HG02870 (cell line): ENCODE data around the gene ACOX2.
"Not testable (repeated sequence)": the region's sequence is repeated elsewhere in the genome, so short reads cannot be mapped to it uniquely, and the experiment has no call there.

Experiments used
- ATAC-seq: cut with Tn5 transposase; IDR thresholded peaks from one replicate; pipeline ENCODE4 v1.9.1; 2021; ENCODE audit warnings: mild to moderate bottlenecking, moderate library complexity; ENCODE audit not compliant: unreplicated experiment

ACOX2 gene

GRCh38 chr3:58535531-58536500 is 1.2 kb downstream of the ACOX2 start:
- ATAC-seq = no peak

GRCh38 chr3:58534592-58535494 is 2.1 kb downstream of the ACOX2 start:
- no peak for ATAC-seq

GRCh38 chr3:58532794-58533220 is 4.2 kb downstream of the ACOX2 start:
- peak; percentile 90 for ATAC-seq

- ATAC-seq = no peak
Observed at GRCh38 chr3:58531956-58532355, 5.0 kb downstream of the ACOX2 start.

DNA sequence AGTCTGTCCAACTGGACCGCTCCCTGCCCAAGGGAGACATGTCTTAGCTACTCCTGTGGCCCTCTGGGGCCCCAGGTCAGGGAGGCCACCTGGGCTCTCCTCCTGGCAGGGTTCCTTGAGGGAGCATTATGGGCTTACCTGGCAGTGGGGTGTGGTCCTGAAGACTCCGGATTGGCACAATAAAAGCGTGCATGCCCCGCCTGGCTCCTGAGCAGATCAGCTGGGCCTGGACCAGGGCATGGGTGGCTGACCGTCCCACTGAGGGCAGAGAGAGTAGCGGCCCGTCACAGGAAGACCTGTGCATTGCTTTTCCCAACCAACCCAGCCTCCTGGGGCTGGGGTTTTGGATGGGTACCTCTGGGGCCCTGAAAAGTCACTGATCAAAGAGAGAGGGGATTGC is 5.4 kb downstream of the ACOX2 start:
- no peak for ATAC-seq

GRCh38 chr3:58530354-58530865 is 6.6 kb downstream of the ACOX2 start:
- ATAC-seq = no peak

GRCh38 chr3:58529516-58530353 is 7.3 kb downstream of the ACOX2 start:
- ATAC-seq = no peak

DNA sequence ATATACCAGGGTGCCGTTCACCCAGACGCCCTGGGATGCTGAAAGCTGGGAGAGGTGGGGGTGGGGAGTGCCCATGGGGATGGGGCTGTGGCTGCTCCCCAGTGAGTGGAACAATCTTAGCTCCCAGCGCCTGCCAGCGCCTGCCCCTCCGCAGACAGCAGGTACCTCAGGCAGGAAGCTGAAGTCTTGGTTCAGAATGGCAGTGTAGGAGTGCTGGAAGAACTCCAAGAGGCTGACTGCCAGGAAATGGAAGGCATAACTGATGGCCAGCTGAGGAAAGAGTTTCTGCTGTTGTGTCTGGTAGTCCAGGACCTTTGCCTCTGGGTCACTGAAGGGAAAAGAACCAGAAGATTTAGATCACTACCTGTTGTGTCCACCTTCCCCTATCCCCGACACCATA is 8.4 kb downstream of the ACOX2 start:
- ATAC-seq = no peak

GRCh38 chr3:58527440-58527839 is 9.6 kb downstream of the ACOX2 start:
- ATAC-seq = not testable (repeated sequence)

DNA sequence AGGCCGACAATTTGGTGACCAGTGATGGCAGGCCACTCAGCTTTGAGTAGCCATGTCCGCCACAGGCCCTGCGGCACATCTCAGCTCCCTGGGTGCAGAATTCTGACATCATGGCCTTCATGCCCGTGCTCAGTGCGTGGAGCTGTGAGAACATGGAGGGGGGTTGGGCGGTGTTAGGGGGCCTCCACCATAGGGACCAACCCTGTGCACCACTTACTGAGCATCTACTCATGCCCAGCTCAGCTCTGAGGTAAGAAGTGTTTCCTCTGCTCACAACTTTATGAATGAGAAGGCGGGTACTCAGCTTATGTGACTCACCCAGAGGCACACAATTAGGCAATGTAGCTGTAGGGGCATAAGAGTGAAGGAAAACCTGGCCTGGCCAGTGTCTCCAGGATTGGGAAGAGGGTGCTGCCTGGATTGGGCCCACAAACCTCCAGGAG is 10.5 kb downstream of the ACOX2 start:
- ATAC-seq = no peak

- ATAC-seq = no peak
Observed at GRCh38 chr3:58524326-58524888, 12.6 kb downstream of the ACOX2 start.

DNA sequence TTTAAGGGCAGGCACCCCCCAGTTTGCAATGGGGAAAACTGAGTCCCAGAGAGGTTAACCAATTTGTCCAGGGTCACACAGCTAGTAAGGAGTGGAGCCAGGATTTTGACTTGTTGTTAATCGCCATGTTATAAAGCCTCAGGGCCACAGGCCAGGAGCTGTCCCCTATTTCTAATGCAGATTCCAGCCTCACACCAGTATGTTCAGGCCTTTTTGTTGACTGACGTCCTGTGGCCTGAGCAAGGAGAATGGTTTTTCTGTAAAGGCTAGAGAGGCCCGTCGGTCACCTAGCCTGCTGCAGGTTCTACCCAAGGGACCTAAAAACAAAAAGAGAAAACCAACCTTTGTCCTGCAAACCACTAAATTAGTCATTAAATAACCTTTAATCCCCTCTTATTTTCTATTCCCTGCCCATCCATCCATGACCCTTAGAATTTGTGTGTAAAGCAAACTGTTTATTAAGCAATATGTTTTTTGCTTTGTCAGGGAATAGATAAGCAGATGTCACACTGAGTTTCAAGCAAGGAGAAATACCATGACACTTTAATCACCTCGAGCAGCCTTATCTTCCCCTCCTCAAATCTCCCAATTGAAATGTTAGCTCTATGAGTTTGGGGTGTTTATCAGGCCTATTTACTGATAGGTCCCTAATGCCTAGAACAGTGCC is 14.1 kb downstream of the ACOX2 start:
- ATAC-seq = no peak

GRCh38 chr3:58521917-58522631 is 14.9 kb downstream of the ACOX2 start:
- ATAC-seq = no peak

DNA sequence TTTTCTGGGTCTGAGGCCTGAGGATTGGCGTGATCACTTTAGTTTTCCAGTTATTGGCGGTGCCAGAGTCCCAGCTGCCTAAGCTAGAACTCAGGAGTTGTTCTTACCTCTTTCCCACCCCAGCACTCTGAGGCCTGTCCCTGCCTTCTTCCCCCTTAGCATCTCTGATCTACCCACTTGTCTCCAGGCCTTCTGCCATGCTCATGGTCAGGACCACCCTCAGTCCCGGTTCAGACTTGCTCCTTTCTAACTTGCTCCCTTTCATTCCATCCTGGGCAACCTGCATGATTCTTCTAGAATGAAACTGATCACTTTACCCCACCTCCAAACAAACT is 15.7 kb downstream of the ACOX2 start:
- ATAC-seq = no peak

DNA sequence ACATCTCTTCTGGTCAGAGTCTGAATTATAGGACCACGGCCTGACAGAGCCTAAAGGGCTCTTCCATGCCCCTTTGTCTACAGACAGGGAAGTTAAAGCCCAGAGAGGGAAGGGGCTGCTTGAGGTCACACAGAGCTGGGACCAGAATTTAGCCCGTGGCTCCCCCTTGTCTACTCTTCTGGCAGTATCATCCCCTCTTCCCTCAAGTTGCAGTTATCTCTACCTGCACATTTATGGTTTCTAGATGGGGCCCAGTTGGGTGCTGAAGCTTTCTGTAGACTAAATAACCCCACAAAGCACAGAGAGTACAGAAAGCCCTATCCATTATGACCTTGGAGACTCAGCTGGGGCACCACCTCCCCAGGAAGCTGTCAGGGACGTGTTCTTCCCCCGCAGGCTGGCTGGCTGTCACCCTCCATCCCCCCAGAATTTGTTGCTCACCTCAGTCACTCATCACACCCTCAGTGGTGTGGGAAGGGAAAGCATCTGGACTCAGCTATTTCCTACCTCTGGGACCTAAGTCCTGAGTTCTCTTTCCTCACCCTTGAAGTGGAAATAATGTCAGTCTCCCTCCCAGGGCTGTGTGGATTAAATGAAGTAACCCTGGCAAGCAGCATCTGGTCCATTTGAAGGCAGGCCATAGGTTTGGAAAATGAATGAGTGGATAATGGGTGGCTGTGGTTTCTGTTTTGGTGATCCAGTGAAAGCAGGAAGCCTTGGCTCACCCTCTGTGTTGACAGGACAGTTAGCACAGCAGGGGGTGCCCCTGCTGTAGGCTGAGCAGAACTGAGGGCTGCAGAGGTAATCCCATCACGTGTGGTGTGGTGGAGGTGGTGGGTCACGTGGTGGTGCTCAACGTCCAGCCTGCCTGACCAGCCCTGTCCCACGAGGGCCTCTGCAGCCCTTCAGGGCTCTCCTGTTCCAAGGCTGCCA is 16.3 kb downstream of the ACOX2 start:
- no peak for ATAC-seq

DNA sequence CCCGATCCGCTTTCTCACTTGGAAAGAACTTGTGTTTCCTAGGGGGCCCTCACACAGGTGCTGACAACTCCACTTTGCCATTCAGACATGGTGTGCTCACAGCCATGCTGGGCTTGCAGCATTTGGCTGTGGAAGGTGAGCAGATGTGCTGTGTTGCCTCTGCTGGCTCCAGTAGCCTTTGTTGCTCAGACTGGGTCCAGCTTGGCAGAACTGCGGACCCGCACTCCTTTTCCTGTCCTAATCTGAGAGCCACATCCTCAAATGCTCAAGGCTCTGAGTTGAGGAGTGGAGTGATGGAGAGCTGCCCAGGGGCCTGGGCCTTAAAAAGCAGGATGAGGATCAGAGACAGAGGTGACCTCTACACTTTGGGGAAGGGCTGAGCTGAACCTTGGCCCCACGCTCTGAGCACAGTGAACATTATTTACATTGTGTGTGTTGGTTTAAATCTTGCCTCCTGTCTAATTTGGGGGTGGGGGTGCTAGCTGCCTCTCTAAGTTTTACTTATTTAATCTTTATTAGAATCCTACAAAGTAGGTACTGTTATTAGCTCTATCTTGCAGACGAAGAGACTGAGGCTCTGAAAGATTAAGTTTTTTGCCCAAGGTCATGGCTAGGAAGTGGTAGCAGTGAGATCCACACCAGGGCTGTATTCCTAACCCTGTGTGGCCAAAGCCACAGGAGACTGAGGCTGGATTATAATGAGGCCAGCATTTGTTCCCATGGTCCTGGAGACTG is 17.2 kb downstream of the ACOX2 start:
- ATAC-seq = no peak

GRCh38 chr3:58518291-58518789 is 18.6 kb downstream of the ACOX2 start:
- no peak for ATAC-seq
